Adrenal gland (tissue), 12 donors: Measurements from ENCODE around the gene ATOH8. TPM values are rescaled to one million over a fixed set of nuclear protein-coding genes. Genes with fewer than 3 reads are reported as not detected.

Experiments
- DNase-seq, 7 donors: peaks; one replicate each; pipeline ENCODE4 v3.0.0-alpha.2; 2019 to 2020
- H3K27ac ChIP-seq, 5 donors: fragments of 200-600 bp; sonication (generic) in 4 of 5; 1 replicate in 3 of 5; 2 replicates in 2 of 5; pipeline versions ENCODE4 v1.5.1 to v1.8.0; 2016 to 2020; ENCODE audit warnings: mild to moderate bottlenecking in 1 of 5
- H3K27me3 ChIP-seq: fragments of 200-600 bp; 2 replicates; pipeline ENCODE4 v1.8.0; 2021
- H3K36me3 ChIP-seq, 2 donors: fragments of 200-600 bp; replicated peaks in 1 of 2; 1 replicate in 1 of 2; 2 replicates in 1 of 2; pipeline versions ENCODE4 v1.5.1 to v1.8.0; 2018 to 2022
- H3K4me1 ChIP-seq, 2 donors: fragments of 200-600 bp; replicated peaks in 1 of 2; 1 replicate in 1 of 2; 2 replicates in 1 of 2; pipeline versions ENCODE4 v1.5.1 to v1.8.0; 2018 to 2021
- H3K4me3 ChIP-seq, 4 donors: fragments of 200-600 bp; sonication (generic) in 3 of 4; one replicate each; pipeline ENCODE4 v1.5.1; 2016 to 2018
- H3K9me3 ChIP-seq, 3 donors: fragments of 200-600 bp; sonication (generic) in 1 of 3; replicated peaks in 1 of 3; 1 replicate in 2 of 3; 2 replicates in 1 of 3; pipeline versions ENCODE4 v1.5.1 to v1.8.0; 2016 to 2021
- CTCF ChIP-seq, 6 experiments: fragments of 450-650 bp in 4 of 6; fragments of 200-600 bp in 2 of 6; sonication (generic) in 1 of 6; IDR thresholded peaks; 1 replicate in 5 of 6; 2 replicates in 1 of 6; pipeline versions ENCODE4 v1.5.1 to v1.8.0; 2016 to 2021; ENCODE audit warnings: antibody characterized with exemption in 6 of 6, mild to moderate bottlenecking in 2 of 6, moderate library complexity in 1 of 6
- POLR2A ChIP-seq, 2 donors: fragments of 450-650 bp; IDR thresholded peaks; one replicate each; pipeline ENCODE4 v1.6.1; 2017; ENCODE audit warnings: antibody characterized with exemption in 2 of 2, mild to moderate bottlenecking in 2 of 2, moderate library complexity in 1 of 2
- WGBS, 4 donors: extraction: QIAGEN DNeasy Blood & Tissue Kit in 2 of 4; methylation state at CpG; one replicate each; pipeline versions ENCODE4 v1.1.5 to v1.1.7; 2013 to 2017; 5-methylcytosine and 5-hydroxymethylcytosine counted together
- intact Hi-C, 2 donors: fragments of 100-400 bp; cut with DNase I; formaldehyde crosslinking; loops; one replicate each; pipeline versions ENCODE4 v1.14.1 to v1.15.0; 2022 to 2023
- polyA plus RNA-seq, 3 donors: library from polyadenylated mRNA; stranded (reverse); fragments of 200-250 nt in 2 of 3; fragments of 350-450 nt in 1 of 3; fragmentation: Illumina TruSeq in 1 of 3; extraction: RNeasy Lipid Tissue Mini Kit (QIAGEN cat#74804) in 1 of 3; gene quantifications; one replicate each; pipeline ENCODE4 v1.2.3, GENCODE V29; 2013 to 2014
- total RNA-seq, 9 donors: library from RNA; depleted of rRNA in 4 of 9; stranded (reverse); fragments of >200 nt in 4 of 9; fragments of 120-200 nt in 1 of 9; fragmentation: NEBNext Ultra II Directional in 1 of 9; extraction: Animal tissue kit (Norgen Biotek cat#: 25700) in 1 of 9; gene quantifications; one replicate each; pipeline versions ENCODE4 v1.1.0 to v1.2.4, GENCODE V29; 2013 to 2023
- donor health status: healthy with polysubstance abuse.
- donor health status: Bipolar disorder and iron deficiency.
- donor health status: DM: yes; HTN: yes; CAD: no.
- donor health status: DM: no; HTN: no; CAD: no.
- donor health status: DM: no; HTN: no; CAD: no.
- donor health status: DM: yes; HTN: yes; CAD: no.

Gene ATOH8
- total and polyA plus RNA-seq, 12 donors = 0.88 to 44.0 (median 6.0) TPM

GRCh38 chr2:85719609-85720240 lies 34.1 kb upstream of the ATOH8 start:
- H3K27me3 ChIP-seq = no peaks in the 10 kb centered on the region
- TF ChIP-seq CTCF (IDR thresholded peaks at IDR 0.05) (no peak), POLR2A (IDR thresholded peaks at IDR 0.05) (no peak)
- no peaks in the 10 kb centered on the region for H3K4me1 ChIP-seq
- no peak overlapping the region for H3K27ac ChIP-seq
- no peaks in the 10 kb centered on the region for H3K36me3 ChIP-seq
- DNase-seq = no peak
- no peak overlapping the region for H3K4me3 ChIP-seq
- no peaks in the 10 kb centered on the region for H3K9me3 ChIP-seq
- WGBS, 4 donors = 77 to 92% (median 83%) methylated on average over 6 of the region's 6 CpGs
- intact Hi-C loops = no loop called here

- intact Hi-C loops = no loop called here
- WGBS, 4 donors = 81 to 100% (median 89%) methylated on average over 1 of the region's 1 CpG
- H3K4me3 ChIP-seq = no peak overlapping the region
- no peak for TF ChIP-seq POLR2A (IDR thresholded peaks at IDR 0.05)
- no peak for TF ChIP-seq CTCF (IDR thresholded peaks at IDR 0.05)
- H3K36me3 ChIP-seq = no peaks in the 10 kb centered on the region
- no peak for DNase-seq
- H3K27me3 ChIP-seq = no peaks in the 10 kb centered on the region
- peaks cover 0 to 7% of the 10 kb centered on the region in 2 donors for H3K4me1 ChIP-seq
- no peak overlapping the region for H3K27ac ChIP-seq
- H3K9me3 ChIP-seq = no peaks in the 10 kb centered on the region
Measured at GRCh38 chr2:85720533-85720932, 33.3 kb upstream of the ATOH8 start.

GRCh38 chr2:85721641-85722040 lies 32.1 kb upstream of the ATOH8 start:
- Histone ChIP-seq H3K27ac (no peak overlapping the region), H3K36me3 (no peaks in the 10 kb centered on the region), H3K4me1 (peaks cover 0 to 8% of the 10 kb centered on the region in 2 donors), H3K27me3 (no peaks in the 10 kb centered on the region), H3K9me3 (no peaks in the 10 kb centered on the region), H3K4me3 (no peak overlapping the region)
- no peak for DNase-seq
- intact Hi-C loops = no loop called here
- 80 to 96% (median 87%) methylated on average over 4 of the region's 4 CpGs for WGBS, 4 donors
- TF ChIP-seq POLR2A (IDR thresholded peaks at IDR 0.05) = no peak
- no peak for TF ChIP-seq CTCF (IDR thresholded peaks at IDR 0.05)

- intact Hi-C loops = no loop called here
- DNase-seq = no peak
- Histone ChIP-seq H3K9me3 (no peaks in the 10 kb centered on the region), H3K36me3 (no peaks in the 10 kb centered on the region), H3K27ac (no peak overlapping the region), H3K27me3 (no peaks in the 10 kb centered on the region), H3K4me1 (peaks cover 0 to 8% of the 10 kb centered on the region in 2 donors), H3K4me3 (no peak overlapping the region)
- TF ChIP-seq CTCF (IDR thresholded peaks at IDR 0.05) (peak in 1 of 6 experiments; percentile 2), POLR2A (IDR thresholded peaks at IDR 0.05) (no peak)
- WGBS, 4 donors = 76 to 84% (median 80%) methylated on average over 6 of the region's 6 CpGs
Measured at GRCh38 chr2:85722519-85722918, 31.3 kb upstream of the ATOH8 start.
